ENCODE measurements around the gene TGFB2.

DNA sequence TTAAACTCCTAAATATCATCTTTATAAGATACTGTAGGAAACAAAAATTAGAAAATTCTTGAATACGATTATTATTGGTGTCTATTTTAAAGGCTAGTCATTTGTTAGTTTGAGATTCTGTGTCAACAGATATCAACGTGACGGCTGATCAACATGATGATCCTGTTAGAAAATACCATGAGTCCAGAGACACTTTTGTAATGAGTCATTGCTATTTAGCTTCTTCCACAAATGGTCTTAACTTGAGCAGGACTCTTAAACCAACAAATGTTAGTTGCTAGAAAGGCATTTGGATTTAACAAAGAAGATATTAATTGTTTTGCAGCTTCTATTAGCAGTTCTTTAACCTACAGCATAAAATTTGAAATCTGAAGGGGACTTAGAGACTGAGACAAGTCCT, 131.2 kb downstream of the TGFB2 start:
- TF ChIP-seq EZH2 (IDR thresholded peaks at IDR 0.05; ENCODE audit: borderline replicate concordance, low read depth, low read length, poor library complexity, severe bottlenecking): no peak
- TF ChIP-seq, protein P1, sequence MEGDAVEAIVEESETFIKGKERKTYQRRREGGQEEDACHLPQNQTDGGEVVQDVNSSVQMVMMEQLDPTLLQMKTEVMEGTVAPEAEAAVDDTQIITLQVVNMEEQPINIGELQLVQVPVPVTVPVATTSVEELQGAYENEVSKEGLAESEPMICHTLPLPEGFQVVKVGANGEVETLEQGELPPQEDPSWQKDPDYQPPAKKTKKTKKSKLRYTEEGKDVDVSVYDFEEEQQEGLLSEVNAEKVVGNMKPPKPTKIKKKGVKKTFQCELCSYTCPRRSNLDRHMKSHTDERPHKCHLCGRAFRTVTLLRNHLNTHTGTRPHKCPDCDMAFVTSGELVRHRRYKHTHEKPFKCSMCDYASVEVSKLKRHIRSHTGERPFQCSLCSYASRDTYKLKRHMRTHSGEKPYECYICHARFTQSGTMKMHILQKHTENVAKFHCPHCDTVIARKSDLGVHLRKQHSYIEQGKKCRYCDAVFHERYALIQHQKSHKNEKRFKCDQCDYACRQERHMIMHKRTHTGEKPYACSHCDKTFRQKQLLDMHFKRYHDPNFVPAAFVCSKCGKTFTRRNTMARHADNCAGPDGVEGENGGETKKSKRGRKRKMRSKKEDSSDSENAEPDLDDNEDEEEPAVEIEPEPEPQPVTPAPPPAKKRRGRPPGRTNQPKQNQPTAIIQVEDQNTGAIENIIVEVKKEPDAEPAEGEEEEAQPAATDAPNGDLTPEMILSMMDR (conservative IDR thresholded peaks at IDR 0.05; ENCODE audit: low read depth, low read length): no peak

Measured in A673 (cell line).